ENCODE measurements around the gene CRYBG1.
"Not testable (repeated sequence)": the region's sequence is repeated elsewhere in the genome, so short reads cannot be mapped to it uniquely, and the experiment has no call there.

Gene CRYBG1

GRCh38 chr6:106581468-106581867 is 221.0 kb downstream of the CRYBG1 start:
- no peak for DNase-seq (ENCODE audit: low read depth in 2 of 3, low spot score in 1 of 3)

GRCh38 chr6:106586815-106587415 is 226.4 kb downstream of the CRYBG1 start:
- no peak for DNase-seq (ENCODE audit: low read depth in 2 of 3, low spot score in 1 of 3)

- DNase-seq (ENCODE audit: low read depth in 2 of 3, low spot score in 1 of 3), result not testable (repeated sequence)
These were observed 228.4 kb downstream of the CRYBG1 start for GRCh38 chr6:106588937-106589336.

GRCh38 chr6:106591111-106591825 is 230.8 kb downstream of the CRYBG1 start:
- DNase-seq (ENCODE audit: low read depth in 2 of 3, low spot score in 1 of 3), result no peak

GRCh38 chr6:106599440-106599839 is 238.9 kb downstream of the CRYBG1 start:
- no peak for DNase-seq (ENCODE audit: low read depth in 2 of 3, low spot score in 1 of 3)

- DNase-seq (ENCODE audit: low read depth in 2 of 3, low spot score in 1 of 3), result no peak
These were observed 239.8 kb downstream of the CRYBG1 start for GRCh38 chr6:106600329-106600728.

- peak in 1 of 3 donors; percentile 44 for DNase-seq (ENCODE audit: low read depth in 2 of 3, low spot score in 1 of 3)
These were observed 247.7 kb downstream of the CRYBG1 start for GRCh38 chr6:106608080-106608668.

GRCh38 chr6:106609699-106610098 is 249.2 kb downstream of the CRYBG1 start:
- DNase-seq (ENCODE audit: low read depth in 2 of 3, low spot score in 1 of 3), result no peak

- no peak for DNase-seq (ENCODE audit: low read depth in 2 of 3, low spot score in 1 of 3)
These were observed 250.5 kb downstream of the CRYBG1 start for GRCh38 chr6:106611030-106611429.

GRCh38 chr6:106612671-106613416 is 252.3 kb downstream of the CRYBG1 start:
- DNase-seq (ENCODE audit: low read depth in 2 of 3, low spot score in 1 of 3), result no peak

- DNase-seq (ENCODE audit: low read depth in 2 of 3, low spot score in 1 of 3), result no peak
These were observed 253.1 kb downstream of the CRYBG1 start for GRCh38 chr6:106613590-106613989.

GRCh38 chr6:106614166-106614565 is 253.6 kb downstream of the CRYBG1 start:
- no peak for DNase-seq (ENCODE audit: low read depth in 2 of 3, low spot score in 1 of 3)

GRCh38 chr6:106614592-106615257 is 254.2 kb downstream of the CRYBG1 start:
- no peak for DNase-seq (ENCODE audit: low read depth in 2 of 3, low spot score in 1 of 3)

- no peak for DNase-seq (ENCODE audit: low read depth in 2 of 3, low spot score in 1 of 3)
These were observed 256.8 kb downstream of the CRYBG1 start for GRCh38 chr6:106617302-106617701.

- no peak for DNase-seq (ENCODE audit: low read depth in 2 of 3, low spot score in 1 of 3)
These were observed 257.3 kb downstream of the CRYBG1 start for GRCh38 chr6:106617857-106618256.

GRCh38 chr6:106618324-106618723 is 257.8 kb downstream of the CRYBG1 start:
- DNase-seq (ENCODE audit: low read depth in 2 of 3, low spot score in 1 of 3), result no peak

GRCh38 chr6:106619223-106619622 is 258.7 kb downstream of the CRYBG1 start:
- DNase-seq (ENCODE audit: low read depth in 2 of 3, low spot score in 1 of 3), result no peak

GRCh38 chr6:106620931-106621672 is 260.6 kb downstream of the CRYBG1 start:
- DNase-seq (ENCODE audit: low read depth in 2 of 3, low spot score in 1 of 3), result no peak

Measured in stimulated activated CD4-positive, alpha-beta T cell treated with anti-CD3 and anti-CD28 coated beads, Interleukin-12 subunit alpha, Interleukin-12 subunit beta, amount 100 ng/mL, for 48 hours (primary cell).